Fibroblast of lung (primary cell): Measurements from ENCODE around the gene CCR2. TPM values are rescaled to one million over a fixed set of nuclear protein-coding genes. Genes with fewer than 3 reads are reported as not detected.

Source experiments
- DNase-seq, 2 donors: peaks; one replicate each; pipeline versions ENCODE4 v3.0.0 to v3.0.0-alpha.2; 2010; ENCODE audit warnings: low read depth in 2 of 2
- H2AFZ ChIP-seq: 2 replicates; pipeline ENCODE4 v1.5.1; 2012; ENCODE audit warnings: low read length, control low read depth, inconsistent platforms
- H3K27ac ChIP-seq: 2 replicates; pipeline ENCODE4 v1.5.1; 2011; ENCODE audit warnings: low read length, control low read depth; ENCODE audit not compliant: insufficient read depth
- H3K27me3 ChIP-seq: 2 replicates; pipeline ENCODE4 v1.5.1; 2011; ENCODE audit warnings: mild to moderate bottlenecking, low read length; ENCODE audit not compliant: control insufficient read depth, insufficient read depth
- H3K36me3 ChIP-seq: 2 replicates; pipeline ENCODE4 v1.5.1; 2011; ENCODE audit warnings: low read length; ENCODE audit not compliant: control insufficient read depth, insufficient read depth
- H3K4me1 ChIP-seq: 2 replicates; pipeline ENCODE4 v1.5.1; 2011; ENCODE audit warnings: low read length; ENCODE audit not compliant: control insufficient read depth, insufficient read depth; ENCODE audit errors: extremely low read depth
- H3K4me2 ChIP-seq: 2 replicates; pipeline ENCODE4 v1.5.1; 2011; ENCODE audit warnings: low read length, control low read depth; ENCODE audit not compliant: insufficient read depth; ENCODE audit errors: extremely low read depth
- H3K4me3 ChIP-seq, 4 experiments: fragments of 200-600 bp in 1 of 4; sonication (generic) in 1 of 4; replicated peaks in 1 of 4; 2 replicates each; pipeline ENCODE4 v1.5.1; 2011 to 2016; ENCODE audit warnings: low read length in 4 of 4, low read depth in 3 of 4, mild to moderate bottlenecking in 3 of 4, control low read depth in 2 of 4, inconsistent platforms in 1 of 4, mixed read lengths in 1 of 4; ENCODE audit not compliant: insufficient read depth in 1 of 4; ENCODE audit errors: control extremely low read depth in 1 of 4
- H3K79me2 ChIP-seq: 2 replicates; pipeline ENCODE4 v1.5.1; 2012; ENCODE audit warnings: mild to moderate bottlenecking, low read length, inconsistent platforms; ENCODE audit not compliant: control insufficient read depth, insufficient read depth
- H3K9ac ChIP-seq: 2 replicates; pipeline ENCODE4 v1.5.1; 2011; ENCODE audit warnings: mild to moderate bottlenecking, low read length, control low read depth; ENCODE audit not compliant: insufficient read depth
- H3K9me3 ChIP-seq: 2 replicates; pipeline ENCODE4 v1.5.1; 2012; ENCODE audit warnings: low read depth, low read length; ENCODE audit not compliant: control insufficient read depth, insufficient read depth
- H4K20me1 ChIP-seq: 2 replicates; pipeline ENCODE4 v1.5.1; 2011; ENCODE audit warnings: low read length; ENCODE audit not compliant: control insufficient read depth, insufficient read depth; ENCODE audit errors: extremely low read depth
- EZH2 ChIP-seq: IDR thresholded peaks from 2 replicates; pipeline ENCODE4 v1.5.1; 2012; ENCODE audit warnings: low read length, control low read depth, mild to moderate bottlenecking; ENCODE audit errors: missing control alignments
- polyA plus RNA-seq, 2 donors: library from polyadenylated mRNA; depleted of rRNA in 1 of 2; stranded (reverse) in 1 of 2; unstranded in 1 of 2; fragments of >200 nt; gene quantifications; 2 replicates each; pipeline ENCODE4 v1.2.1, GENCODE V29; 2011 to 2012; ENCODE audit warnings: missing spikeins in 1 of 2
- total RNA-seq: library from RNA; depleted of rRNA; stranded (reverse); fragments of >200 nt; gene quantifications from 2 replicates; pipeline ENCODE4 v1.2.1, GENCODE V29; 2014
- TF ChIP-seq, protein P1 (sequence below), 2 donors: IDR thresholded peaks in 1 of 2; conservative IDR thresholded peaks in 1 of 2; 1 replicate in 1 of 2; 2 replicates in 1 of 2; pipeline ENCODE4 v1.5.1; 2011 to 2012; ENCODE audit warnings: low read length in 2 of 2, control low read depth in 1 of 2, inconsistent platforms in 1 of 2, low read depth in 1 of 2, mild to moderate bottlenecking in 1 of 2

CCR2 gene
- total and polyA plus RNA-seq, 2 donors (not counting 1 experiment from before 2014, with no cell fraction given) = under 0.01 TPM; not detected in 1

DNA sequence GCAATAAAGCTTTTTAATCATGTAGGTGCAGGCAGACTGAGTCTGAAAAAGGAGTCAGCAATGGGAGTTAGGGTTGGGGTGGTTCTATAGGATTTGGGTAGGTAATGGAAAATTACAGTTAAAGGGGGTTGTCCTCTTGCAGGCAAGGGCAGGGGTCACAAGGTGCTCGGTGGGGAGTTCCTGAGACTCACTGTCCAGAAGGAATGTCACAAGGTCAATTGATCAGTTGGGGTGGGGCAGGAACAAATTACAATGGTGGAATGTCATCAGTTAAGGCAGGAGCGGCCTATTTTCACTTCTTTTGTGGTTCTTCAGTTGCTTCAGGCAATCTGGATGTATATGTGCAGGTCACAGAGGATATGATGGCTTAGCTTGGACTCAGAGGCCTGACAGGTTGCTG lies 39.1 kb downstream of the CCR2 start:
- Histone ChIP-seq H3K4me2 (no peak overlapping the region), H3K27ac (no peak overlapping the region), H3K9ac (no peak overlapping the region)

GRCh38 chr3:46393554-46394434 lies 39.9 kb downstream of the CCR2 start:
- no peak for TF ChIP-seq EZH2
- TF ChIP-seq, protein P1, sequence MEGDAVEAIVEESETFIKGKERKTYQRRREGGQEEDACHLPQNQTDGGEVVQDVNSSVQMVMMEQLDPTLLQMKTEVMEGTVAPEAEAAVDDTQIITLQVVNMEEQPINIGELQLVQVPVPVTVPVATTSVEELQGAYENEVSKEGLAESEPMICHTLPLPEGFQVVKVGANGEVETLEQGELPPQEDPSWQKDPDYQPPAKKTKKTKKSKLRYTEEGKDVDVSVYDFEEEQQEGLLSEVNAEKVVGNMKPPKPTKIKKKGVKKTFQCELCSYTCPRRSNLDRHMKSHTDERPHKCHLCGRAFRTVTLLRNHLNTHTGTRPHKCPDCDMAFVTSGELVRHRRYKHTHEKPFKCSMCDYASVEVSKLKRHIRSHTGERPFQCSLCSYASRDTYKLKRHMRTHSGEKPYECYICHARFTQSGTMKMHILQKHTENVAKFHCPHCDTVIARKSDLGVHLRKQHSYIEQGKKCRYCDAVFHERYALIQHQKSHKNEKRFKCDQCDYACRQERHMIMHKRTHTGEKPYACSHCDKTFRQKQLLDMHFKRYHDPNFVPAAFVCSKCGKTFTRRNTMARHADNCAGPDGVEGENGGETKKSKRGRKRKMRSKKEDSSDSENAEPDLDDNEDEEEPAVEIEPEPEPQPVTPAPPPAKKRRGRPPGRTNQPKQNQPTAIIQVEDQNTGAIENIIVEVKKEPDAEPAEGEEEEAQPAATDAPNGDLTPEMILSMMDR (conservative IDR thresholded peaks at IDR 0.05 in 1 of 2, IDR thresholded peaks at IDR 0.05 in 1 of 2; ENCODE audit: low read depth in 1 of 2, low read length in 2 of 2) = no peak
- Histone ChIP-seq H3K79me2 (no peaks in the 10 kb centered on the region), H3K9ac (no peak overlapping the region), H3K36me3 (no peaks in the 10 kb centered on the region), H3K27me3 (no peaks in the 10 kb centered on the region), H4K20me1 (no peaks in the 10 kb centered on the region), H2AFZ (no peak overlapping the region), H3K27ac (no peak overlapping the region), H3K4me2 (no peak overlapping the region), H3K9me3 (no peaks in the 10 kb centered on the region), H3K4me1 (no peaks in the 10 kb centered on the region), H3K4me3 (no peak overlapping the region)
- DNase-seq = no peak

More for the DNA sequence above, 39.1 kb downstream of the CCR2 start:
- Histone ChIP-seq H3K9me3 (no peaks in the 10 kb centered on the region), H3K79me2 (no peaks in the 10 kb centered on the region), H4K20me1 (no peaks in the 10 kb centered on the region), H3K27me3 (no peaks in the 10 kb centered on the region), H3K36me3 (no peaks in the 10 kb centered on the region), H3K4me1 (no peaks in the 10 kb centered on the region), H2AFZ (no peak overlapping the region), H3K4me3 (no peak overlapping the region)
- TF ChIP-seq, protein P1 (conservative IDR thresholded peaks at IDR 0.05 in 1 of 2, IDR thresholded peaks at IDR 0.05 in 1 of 2; ENCODE audit: low read depth in 1 of 2, low read length in 2 of 2) = no peak
- no peak for TF ChIP-seq EZH2
- DNase-seq = no peak

DNA sequence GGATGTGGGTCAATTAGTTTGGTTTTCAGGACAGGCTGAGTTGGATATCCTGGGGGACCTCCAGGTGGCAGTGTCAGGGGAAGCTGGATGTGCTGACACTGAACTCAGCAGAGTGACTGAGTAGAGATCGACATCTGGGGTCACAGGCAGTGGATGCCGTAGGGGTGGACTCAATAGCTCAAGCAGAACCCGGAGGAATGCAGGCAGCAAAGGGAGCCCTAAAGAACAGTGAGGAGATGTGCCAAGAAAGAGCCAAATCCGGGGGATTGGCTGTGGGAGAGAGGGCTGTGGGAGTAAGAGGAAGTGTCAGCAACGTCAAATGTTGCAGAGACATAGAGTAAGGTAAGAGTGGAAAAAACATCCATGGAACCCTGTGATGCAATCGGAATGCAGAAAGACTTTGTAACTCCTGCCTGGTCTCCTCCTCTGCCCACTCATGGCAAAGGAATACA lies 41.3 kb downstream of the CCR2 start:
- H3K79me2 ChIP-seq = no peaks in the 10 kb centered on the region
- no peaks in the 10 kb centered on the region for H4K20me1 ChIP-seq
- H3K27ac ChIP-seq = no peak overlapping the region
- H3K4me3 ChIP-seq = no peak overlapping the region
- peaks cover 2% of the 10 kb centered on the region for H3K4me1 ChIP-seq
- no peaks in the 10 kb centered on the region for H3K9me3 ChIP-seq
- peak in 1 of 2 donors; percentile 38 for DNase-seq
- no peak overlapping the region for H3K9ac ChIP-seq
- no peaks in the 10 kb centered on the region for H3K36me3 ChIP-seq
- H3K27me3 ChIP-seq = no peaks in the 10 kb centered on the region
- no peak overlapping the region for H3K4me2 ChIP-seq
- no peak overlapping the region for H2AFZ ChIP-seq
- TF ChIP-seq, protein P1 (conservative IDR thresholded peaks at IDR 0.05 in 1 of 2, IDR thresholded peaks at IDR 0.05 in 1 of 2; ENCODE audit: low read depth in 1 of 2, low read length in 2 of 2) = no peak
- TF ChIP-seq EZH2 = no peak
